HG03432 (cell line): ENCODE measurements around the gene CHD6.

Experiments
- ATAC-seq: cut with Tn5 transposase; IDR thresholded peaks from one replicate; pipeline ENCODE4 v1.9.1; 2021; ENCODE audit warnings: mild to moderate bottlenecking, moderate library complexity; ENCODE audit not compliant: unreplicated experiment

Gene CHD6

DNA sequence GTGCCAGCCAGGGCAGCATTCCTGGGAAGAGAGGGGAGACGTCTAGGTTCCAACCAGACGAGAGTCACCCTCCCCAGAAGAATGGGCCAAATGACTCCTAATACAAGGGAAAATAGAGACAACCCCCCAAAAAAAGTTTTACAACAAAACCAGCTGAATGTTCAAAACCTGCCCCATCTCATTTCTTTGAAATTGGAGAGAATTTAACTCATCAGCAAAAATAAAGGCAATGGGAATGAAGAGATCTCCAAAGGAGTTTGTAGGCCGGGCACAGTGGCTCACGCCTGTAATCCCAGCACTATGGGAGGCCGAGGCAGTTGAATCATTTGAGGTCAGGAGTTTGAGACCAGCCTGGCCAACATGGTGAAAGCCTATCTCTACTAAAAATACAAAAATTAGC lies 241.8 kb downstream of the CHD6 start:
- ATAC-seq = no peak

DNA sequence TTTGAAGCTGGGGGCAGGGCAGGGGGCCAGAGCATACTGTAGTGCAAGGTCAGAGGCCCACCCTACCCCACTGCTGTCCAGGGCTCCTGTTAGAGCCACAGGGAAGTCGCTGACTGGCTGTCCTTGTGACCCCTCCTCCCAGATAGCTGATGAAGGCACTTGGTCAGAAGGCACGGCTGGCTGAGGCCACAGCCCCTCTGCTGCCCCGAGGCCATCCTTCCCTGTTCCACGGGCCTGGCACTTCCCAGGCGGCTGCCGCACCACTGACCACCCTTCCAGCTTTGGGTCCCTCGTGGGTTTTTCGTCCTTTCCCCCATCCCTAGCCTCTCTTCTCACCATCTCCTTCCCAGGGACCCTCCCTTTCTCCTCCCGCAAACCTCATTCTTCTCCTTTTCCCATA lies 242.3 kb downstream of the CHD6 start:
- ATAC-seq = no peak

DNA sequence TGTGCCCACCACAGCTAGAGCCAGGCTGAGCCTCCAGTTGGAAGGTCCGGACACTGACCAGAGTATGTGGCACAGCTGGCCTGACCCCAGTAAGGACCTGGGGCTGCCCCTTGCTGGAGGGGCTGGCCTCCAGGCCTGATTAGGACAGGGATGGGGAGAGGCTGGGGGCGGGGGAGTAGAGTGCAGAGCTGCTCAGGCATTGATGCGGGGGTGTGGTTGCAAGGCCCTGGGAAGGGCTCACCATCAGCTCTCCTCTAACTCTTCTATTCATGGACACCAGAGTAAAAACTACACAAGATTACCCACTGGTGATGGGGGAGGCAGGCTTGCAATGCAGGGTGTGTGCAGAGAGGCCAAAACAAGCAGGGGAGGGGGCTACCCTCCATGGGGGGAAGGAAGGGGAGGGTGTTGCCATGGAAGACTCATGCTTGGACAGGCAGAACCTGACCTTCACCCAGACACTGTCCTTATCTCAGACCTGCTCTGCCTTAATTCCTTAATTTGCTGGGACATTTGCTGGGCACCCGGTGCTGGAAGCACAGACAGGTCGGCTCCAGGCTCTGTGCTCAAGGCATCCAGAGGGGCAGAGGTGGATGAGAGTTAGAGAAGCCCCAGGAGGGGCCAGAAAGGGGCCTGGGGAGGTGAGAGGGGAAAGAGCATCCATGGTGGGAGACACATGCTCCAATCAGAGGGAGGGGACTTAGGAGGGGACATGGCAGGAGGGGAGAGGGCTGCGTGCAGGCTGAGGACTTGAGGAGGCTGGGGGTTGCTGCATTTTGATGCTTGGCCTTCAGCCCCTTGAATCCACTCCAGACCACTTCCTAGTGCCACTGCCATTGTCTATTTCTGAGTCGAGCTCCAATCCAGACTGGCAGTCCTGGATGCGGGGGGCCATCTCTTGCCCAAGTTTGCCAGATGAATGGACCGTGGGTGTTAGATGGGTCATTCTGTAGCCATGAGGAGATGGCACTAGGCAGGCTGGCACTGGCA lies 244.0 kb downstream of the CHD6 start:
- ATAC-seq = no peak

DNA sequence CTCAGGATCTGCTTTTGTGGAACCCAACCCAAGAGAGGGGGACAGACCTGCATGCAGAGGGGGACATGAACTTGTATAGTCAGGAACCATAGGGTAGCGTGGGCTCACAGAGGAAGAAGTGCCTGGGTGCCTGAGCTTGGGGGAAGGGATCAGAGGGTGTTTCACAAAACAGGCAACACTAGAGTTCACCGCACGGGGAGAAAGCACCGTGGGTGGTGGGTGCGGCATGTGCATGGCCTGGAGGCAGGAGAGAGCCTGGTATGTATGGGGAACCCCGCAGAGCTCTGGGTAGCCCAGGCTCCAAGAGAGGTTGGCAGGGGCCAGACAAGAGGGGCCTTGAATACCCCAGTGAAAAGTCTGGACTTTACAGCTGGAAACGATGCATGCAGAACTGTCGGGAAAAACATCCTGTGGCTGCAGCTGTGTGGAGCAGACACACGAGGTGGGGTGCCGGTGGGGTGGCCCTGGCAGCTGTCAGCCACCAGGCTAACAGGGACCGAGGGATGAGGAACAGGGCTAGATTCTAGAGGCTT lies 244.9 kb downstream of the CHD6 start:
- no peak for ATAC-seq

DNA sequence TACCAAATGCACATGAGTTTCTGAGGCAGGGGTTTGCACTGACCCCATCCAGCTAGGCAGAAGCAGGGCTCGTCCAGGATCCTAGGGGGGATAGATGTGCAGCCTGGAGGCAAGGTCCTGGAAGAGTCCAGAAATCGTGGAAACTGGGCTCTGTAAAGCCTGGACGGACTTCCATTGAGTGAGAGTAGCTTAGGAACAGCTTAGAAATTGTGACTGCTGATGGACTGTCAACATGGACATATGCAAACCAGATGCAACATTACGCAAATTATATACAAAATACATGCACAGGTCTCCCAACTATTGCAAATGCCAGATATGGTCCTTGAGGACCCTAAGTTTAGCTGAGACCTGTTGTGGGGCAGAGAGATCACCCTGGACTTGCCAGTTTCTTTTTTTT lies 246.8 kb downstream of the CHD6 start:
- no peak for ATAC-seq

DNA sequence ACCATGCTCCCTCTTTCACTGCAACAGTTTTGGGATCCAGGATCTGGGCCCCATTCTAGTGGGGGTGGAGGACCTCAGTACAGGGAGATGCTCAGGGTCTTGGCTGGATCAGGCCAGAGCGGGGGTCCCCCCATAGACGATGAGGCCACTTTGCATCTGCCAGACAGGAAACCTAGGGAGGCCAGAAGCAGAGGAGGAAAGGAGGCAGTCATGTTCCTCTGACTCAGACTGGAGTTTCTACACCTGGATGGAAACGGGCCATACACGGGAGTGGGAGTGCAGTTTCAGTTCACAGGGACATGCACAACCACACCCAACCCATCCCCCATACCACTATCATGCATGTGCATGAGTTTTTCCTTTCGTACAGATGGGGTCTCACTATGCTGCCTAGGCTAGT lies 248.0 kb downstream of the CHD6 start:
- no peak for ATAC-seq

DNA sequence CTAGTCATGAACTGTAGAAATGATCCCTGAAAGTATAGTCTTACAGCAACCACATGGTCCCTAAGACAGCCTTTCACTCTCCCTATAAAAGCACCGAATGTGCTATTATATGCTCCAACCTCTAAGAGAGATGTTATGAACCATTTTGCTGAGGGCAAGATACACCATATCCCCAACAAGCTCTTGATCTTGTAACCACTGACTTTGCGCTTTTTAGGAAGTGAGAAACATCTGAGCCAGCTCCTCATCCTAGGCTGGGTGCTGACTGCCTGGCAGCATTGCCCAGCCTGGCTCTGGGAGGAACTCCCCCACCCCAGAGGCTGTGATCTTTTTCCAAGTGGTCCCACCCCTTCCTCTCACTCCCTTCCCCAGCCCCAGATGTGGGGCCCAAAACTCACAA lies 248.5 kb downstream of the CHD6 start:
- no peak for ATAC-seq

DNA sequence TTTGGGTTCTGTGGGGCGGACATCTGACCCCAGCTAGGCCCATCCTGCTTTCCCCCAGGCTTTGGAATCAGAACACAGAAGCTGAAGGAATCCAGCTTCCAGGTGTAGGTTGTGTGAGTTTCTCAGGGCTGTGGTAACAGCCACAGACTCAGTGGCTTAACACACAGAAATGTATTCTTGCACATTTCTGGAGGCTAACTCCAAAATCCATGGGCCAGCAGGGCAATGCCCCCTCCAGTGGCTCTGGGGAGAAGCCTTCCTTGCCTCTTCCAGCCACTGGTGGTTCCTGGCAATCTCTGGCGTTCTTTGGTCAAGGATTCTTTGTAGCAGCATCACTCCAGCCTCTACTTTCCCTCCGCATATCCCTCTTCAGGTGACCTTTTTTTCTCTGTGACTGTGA lies 250.2 kb downstream of the CHD6 start:
- no peak for ATAC-seq

DNA sequence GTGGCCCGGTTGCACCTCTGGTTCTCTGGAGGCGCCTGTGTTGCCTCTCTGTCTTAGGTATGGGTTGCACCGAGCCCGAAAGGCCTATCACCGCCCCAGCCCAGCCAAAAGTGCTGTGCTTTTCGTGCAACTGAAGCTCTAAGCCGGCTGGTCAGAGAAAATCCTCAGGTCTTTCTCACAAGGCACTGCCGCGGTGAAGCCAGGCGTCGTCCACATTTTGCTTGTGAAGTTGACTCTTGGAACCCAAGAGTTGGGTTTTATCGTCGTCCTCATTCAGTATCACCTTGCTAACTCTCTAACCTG lies 250.8 kb downstream of the CHD6 start:
- ATAC-seq = no peak

DNA sequence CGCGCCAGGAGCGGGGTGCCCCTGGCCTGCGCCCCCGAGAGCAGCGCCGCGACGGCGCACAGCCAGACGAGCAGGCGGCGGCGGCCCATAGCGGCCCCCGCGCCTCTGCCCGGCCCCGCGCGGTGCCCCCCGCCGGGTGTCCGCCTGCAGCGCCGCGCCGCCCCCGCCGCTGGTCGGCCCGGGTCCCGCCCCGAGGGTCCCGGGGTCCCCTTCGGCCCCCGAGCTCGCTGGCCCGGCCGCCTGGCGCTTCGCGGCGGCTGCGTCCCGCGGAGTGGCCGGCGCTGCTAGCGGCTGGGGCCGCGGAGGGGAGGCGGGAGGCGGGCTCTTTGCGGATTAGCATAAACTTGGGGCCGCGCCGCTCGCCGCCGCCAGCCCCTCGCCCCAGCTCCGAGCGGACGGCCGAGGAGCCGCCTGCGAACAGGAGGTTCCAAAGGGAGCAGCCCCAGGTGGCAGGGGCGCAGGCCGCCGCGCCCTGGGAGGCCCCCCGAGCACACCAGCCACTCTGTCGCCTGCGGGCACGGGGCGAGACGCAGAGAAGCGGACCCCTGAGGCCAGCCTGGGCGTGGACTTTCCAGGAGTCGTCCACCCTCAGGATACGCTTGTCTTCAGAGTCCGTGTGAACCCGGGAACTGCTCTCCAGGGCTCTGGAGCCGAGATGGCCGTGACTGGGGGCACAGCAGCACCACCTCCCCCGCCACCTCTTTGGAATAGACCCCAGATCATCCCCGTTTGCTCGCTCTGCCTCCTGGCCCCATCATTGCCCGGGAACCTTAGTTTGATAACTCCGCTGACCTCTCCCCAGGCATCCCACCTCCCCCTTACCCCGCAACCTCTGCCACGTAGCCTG lies 251.4 kb downstream of the CHD6 start, which contains the start of gene EMILIN3:
Gene EMILIN3, minus strand, starts transcription at position 273 of the 847 bp plus-strand sequence. Its CDS starts 184 bp downstream, at position 89.
- ATAC-seq = no peak

DNA sequence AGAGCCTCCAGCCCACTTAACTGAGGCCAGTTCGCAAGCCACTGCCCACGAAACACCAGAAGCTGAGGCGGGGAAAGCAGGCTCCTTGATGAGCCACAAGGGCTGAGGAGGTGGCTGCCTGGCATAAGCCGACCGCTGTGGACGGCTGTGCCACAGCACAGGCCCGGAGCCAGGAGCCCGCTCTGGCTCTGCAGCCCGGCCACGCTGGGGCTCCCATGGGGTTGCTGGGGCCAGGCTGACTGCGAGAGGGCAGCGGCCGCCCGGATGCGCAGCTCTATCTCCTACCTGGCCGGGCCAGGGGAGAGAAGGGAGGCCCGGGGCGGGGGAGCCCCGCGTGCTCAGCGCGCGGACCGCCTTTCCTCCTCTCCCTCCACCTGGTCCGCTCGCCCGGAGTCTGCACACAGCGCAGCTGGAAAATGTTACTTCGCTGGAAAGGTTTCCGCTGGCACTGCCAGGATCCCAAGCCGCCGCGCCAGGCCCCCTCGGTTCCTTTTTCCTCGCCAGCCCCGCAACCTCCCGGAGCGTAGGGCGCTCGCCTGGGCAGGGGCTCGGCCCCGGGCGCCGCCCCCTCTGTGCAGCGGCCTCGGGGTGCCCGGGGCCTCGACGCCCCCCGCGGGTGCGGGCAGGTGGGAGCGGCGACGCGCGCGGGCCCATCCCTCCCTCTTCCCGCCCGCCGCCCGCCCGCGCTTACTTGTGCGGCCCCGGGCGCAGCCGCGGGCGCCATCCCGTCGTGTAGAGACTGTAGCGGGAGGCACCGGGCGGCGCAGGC lies 252.2 kb downstream of the CHD6 start:
- no peak for ATAC-seq

DNA sequence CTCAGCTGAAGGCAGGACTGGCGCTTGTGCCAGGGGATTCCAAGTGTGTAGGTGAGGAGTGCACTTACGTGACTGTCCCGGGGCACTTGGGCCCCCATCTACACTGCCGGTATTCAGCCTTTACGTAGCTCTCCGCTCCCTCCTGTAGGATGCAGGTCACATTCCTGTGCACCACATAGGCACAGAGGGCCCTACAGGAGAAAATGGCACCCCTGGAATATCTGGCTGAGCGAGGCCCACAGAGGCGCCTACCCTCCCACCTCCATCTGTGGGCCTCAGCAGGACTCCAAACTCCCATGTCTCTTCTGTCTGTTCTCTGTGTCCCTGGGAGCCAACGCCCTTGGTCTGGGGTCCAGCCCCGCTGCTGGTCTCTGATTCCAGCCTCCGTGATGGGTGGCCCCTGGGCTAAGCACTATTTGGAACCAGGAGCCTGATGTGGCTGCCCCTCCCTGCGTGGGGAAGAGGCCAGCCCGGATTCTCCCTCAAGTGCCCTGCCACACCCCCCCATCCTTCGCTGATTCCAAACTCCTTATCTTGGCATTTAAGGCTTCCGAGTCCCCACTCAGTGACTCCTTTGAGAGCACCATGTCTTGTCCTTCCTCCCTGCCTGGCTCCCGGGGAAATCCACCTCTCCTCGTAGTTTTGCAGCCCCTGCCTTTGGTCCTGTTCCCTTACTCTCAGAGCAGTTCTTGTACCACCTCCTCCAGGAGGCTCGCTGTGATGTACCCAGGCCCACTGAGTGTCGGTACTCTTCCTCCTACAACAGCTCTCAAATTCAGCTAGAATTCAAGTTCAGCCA lies 253.0 kb downstream of the CHD6 start:
- no peak for ATAC-seq

DNA sequence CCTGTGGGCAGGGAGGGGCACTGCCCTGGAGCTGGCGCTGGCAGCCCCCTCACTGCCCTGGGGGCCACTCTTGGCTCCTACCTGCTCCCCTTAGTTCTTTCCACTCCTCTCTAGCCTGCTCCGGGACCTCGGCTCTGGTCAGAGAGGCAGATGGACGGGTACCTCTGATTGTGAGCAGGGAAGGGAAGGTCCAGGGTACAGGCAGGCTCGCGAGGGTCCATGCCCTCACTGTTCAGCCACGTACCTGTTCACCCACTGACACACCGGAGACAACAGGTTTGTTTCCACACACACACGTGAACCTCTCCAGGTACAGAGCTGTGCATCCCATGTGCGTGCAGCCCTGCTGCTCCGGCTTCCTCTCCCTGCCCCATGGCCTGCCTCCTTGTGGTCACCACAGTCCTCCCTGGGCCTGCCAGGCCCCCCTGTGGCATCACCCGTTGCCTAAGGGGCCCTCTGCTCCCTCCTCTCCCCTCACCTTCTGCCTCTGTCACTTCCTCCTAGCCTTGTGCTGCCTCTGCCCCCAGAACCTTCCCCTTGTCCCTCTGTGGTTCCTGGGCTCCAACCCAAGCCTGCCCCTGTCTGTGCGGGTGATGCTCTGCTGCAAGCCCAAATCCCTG lies 253.8 kb downstream of the CHD6 start:
- no peak for ATAC-seq

DNA sequence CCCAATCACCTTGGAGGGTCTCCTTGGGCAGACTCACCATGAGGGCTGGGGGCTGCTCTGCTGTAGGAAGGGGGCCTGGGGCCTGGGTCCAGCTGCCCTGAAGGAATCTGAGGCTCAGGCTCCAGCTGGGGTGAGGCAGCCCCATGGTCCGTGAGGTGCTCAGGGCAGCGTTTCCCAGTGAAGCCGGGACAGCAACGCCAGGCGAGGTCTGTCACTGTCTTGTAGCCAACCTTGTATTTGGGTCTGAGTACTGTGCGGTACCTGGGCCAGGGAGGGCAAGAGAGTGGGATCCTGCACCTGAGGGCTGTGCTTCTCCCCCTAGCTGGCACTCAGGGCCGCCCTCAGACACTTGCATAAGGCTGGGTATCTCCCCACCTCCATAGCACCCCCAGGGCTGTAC lies 254.6 kb downstream of the CHD6 start:
- no peak for ATAC-seq

DNA sequence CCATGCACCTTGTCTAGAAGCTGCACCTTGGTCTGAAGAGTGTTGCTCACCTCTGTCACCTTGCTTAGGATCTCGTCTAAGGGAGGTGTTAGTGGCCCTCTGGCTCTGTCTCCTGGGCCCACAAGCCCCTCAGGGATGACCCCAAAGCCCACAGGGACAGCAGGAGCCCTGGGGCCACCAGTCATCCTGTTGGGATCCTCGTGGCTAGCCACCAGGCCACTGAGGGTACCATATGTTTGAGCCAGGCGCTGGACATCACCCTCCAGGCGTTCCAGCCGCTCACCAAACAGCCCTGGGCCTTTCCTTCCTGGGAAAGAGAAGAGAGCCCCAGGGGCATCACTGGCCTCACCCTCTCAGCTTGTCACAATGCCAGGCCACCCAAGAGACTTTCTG lies 255.4 kb downstream of the CHD6 start:
- no peak for ATAC-seq

DNA sequence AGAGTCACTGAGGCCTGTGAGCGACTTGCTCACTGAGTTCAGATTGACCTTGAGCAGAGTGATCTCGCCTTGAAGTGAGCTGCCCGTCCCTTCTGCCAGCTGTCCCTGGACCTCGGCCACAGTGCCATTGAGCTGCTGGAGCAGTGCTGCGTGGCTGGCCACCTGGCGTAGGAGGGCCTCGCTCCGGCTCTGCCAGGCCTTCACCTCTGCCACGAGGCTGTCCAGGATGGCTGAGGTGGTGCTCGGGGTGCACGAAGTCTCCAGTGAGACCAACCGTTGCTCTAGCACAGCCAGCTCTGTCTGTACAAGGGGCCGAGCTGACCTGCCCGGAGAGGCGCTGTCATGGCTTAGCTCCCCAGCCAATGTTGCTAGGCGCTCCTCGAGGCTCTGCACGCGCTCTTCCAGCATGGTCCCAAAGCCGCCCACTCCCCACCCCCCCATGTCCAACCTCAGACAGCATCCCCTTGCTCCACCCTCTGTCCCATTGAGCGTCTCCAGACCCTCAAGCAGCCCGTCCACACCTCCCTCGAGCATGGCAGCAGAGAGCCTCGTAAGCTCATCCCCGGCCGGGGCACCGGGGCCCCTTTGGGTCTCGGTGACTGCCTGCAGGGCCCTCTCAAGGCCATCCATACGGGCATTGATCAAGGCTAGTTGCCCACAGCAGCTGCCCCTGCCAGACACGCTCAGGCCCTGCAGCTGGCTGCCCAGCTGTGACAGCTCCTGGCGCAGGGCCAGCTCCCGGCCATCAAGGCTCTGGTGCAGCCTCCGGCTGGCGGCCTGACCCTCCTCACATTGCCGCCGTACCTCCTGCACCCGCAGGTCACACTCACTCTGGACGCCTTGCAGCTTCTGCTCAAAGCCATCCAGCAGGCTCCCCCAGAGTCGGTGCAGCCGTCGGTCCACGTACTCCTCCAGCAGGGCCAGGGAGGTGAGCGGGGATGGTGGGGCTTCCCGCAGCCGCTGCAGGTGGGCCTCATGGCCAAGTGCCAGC lies 256.1 kb downstream of the CHD6 start:
- no peak for ATAC-seq

DNA sequence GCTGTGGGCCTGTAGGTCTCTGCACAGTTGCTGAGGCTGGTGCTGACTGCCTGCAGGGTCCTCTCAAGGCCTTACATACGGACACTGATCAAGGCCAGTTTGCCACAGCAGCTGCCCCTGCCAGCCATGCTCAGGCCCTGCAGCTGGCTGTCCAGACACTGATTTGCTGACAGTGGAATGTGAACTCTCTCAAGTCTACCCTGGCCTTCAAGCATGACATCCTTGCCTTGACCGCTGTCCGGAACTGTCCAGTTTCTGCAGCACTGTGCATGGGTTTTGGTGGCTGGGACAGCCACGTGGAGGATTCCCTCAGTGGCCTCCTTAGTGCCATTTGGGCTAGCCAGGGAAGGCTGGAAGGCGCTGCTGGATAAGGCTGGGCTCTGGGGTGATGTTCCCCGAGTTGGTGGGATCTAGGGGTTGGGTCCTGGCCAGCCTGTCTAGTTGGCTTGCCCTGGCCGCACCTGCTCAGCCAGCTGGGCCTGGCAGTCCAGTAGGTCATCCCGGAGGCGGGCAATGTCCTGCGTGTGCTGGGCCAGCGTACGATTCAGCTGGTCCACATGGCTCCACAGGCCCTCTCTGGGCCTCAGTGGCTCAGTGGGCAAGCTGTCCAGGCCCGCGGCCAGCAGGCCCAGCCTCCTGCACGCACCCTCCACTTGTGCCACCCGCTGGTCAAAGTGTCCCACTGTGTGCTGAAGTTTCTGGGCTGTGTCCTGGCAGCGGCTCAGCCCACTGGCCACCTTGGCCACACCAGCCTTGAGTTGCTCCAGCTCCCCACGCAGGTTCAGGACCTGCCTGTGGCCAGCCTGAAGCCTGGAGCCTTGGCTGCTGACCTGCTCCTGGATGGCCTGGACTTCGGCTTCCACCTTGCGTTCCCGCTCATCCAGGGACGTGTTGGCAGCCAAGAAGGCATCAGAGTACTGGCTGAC lies 257.1 kb downstream of the CHD6 start:
- no peak for ATAC-seq
